ENCODE data around the gene NGRN. TPM values are rescaled to one million over a fixed set of nuclear protein-coding genes. Genes with fewer than 3 reads are reported as not detected.
"Not testable (repeated sequence)": the region's sequence is repeated elsewhere in the genome, so short reads cannot be mapped to it uniquely, and the experiment has no call there.

The NGRN gene
- total and polyA plus RNA-seq, 2 experiments from 2014 or later, result 88.9 to 131 TPM

DNA sequence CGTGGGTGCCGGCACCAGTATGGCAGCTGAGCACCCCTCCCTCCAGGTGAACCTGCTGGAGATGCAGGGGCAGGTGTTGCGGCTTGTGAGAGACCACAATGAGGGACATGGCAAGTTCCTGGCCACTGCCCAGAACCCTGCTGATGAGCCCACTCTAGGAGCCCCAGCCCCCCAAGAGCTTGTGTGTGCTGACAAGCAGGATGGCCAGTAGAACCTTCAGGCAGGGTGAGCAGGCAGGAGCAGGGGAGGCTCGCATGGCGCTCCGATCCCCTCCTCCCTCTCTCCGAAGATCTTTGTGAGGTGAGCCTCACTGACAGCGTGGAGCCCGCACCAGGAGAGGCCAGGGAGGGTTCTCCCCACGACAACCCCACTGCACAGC is 29.8 kb downstream of the NGRN start (continued):
- TF ChIP-seq, protein P1, sequence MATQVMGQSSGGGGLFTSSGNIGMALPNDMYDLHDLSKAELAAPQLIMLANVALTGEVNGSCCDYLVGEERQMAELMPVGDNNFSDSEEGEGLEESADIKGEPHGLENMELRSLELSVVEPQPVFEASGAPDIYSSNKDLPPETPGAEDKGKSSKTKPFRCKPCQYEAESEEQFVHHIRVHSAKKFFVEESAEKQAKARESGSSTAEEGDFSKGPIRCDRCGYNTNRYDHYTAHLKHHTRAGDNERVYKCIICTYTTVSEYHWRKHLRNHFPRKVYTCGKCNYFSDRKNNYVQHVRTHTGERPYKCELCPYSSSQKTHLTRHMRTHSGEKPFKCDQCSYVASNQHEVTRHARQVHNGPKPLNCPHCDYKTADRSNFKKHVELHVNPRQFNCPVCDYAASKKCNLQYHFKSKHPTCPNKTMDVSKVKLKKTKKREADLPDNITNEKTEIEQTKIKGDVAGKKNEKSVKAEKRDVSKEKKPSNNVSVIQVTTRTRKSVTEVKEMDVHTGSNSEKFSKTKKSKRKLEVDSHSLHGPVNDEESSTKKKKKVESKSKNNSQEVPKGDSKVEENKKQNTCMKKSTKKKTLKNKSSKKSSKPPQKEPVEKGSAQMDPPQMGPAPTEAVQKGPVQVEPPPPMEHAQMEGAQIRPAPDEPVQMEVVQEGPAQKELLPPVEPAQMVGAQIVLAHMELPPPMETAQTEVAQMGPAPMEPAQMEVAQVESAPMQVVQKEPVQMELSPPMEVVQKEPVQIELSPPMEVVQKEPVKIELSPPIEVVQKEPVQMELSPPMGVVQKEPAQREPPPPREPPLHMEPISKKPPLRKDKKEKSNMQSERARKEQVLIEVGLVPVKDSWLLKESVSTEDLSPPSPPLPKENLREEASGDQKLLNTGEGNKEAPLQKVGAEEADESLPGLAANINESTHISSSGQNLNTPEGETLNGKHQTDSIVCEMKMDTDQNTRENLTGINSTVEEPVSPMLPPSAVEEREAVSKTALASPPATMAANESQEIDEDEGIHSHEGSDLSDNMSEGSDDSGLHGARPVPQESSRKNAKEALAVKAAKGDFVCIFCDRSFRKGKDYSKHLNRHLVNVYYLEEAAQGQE (IDR thresholded peaks at IDR 0.05; ENCODE audit: unreplicated experiment), result no peak
- TF ChIP-seq JUNB (IDR thresholded peaks at IDR 0.05; ENCODE audit: unreplicated experiment), result no peak
- TF ChIP-seq, protein P2, sequence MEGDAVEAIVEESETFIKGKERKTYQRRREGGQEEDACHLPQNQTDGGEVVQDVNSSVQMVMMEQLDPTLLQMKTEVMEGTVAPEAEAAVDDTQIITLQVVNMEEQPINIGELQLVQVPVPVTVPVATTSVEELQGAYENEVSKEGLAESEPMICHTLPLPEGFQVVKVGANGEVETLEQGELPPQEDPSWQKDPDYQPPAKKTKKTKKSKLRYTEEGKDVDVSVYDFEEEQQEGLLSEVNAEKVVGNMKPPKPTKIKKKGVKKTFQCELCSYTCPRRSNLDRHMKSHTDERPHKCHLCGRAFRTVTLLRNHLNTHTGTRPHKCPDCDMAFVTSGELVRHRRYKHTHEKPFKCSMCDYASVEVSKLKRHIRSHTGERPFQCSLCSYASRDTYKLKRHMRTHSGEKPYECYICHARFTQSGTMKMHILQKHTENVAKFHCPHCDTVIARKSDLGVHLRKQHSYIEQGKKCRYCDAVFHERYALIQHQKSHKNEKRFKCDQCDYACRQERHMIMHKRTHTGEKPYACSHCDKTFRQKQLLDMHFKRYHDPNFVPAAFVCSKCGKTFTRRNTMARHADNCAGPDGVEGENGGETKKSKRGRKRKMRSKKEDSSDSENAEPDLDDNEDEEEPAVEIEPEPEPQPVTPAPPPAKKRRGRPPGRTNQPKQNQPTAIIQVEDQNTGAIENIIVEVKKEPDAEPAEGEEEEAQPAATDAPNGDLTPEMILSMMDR (conservative IDR thresholded peaks at IDR 0.05; ENCODE audit: low read depth in 2 of 2), result no peak
- TF ChIP-seq EZH2 (IDR thresholded peaks at IDR 0.05; ENCODE audit: low read depth, unreplicated experiment), result no peak
- no peak for TF ChIP-seq STAT1 (IDR thresholded peaks at IDR 0.05; ENCODE audit: unreplicated experiment)

DNA sequence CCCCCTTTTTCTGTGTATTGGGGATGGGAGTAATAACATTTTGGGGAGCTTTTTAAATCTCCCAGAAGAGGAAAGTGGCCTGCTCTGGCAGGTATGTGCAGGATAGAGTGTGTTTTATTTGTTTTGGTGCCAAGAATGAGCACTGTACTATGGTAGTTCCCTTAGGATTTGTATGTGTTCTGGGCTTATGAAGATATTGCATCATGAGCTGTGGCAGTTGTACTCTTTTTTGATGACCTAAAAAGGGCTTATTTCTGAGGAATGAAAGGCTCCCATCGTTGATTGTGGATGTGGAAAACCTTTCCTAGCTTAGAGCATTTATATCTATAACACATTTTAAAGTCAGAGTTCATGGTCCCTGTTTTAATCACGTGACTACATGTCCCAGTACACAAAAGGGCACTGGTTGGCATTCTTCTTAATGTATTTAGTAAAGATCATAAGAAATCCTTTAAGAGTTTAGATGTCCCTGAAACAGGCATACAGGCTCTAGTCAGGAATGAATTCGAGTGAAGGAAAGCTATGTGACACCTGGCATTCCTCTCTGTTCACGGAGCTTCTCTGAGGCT is 30.9 kb downstream of the NGRN start:
- Mint-ChIP-seq H3K4me1 (peaks cover 39% of the 10 kb centered on the region), H3K27me3 (ENCODE audit: insufficient read depth, low read depth, poor library complexity) (peaks cover 12% of the 10 kb centered on the region)
- H3K9me2 ChIP-seq (ENCODE audit: insufficient read depth); H3K9me3 Mint-ChIP-seq; H3K4me3 Mint-ChIP-seq; H4K20me1 ChIP-seq (replicated peaks; ENCODE audit: insufficient read depth); ATAC-seq; H3K4me2 ChIP-seq; H3K27ac Mint-ChIP-seq; H3K79me2 ChIP-seq (replicated peaks; ENCODE audit: insufficient read depth); H3K36me3 Mint-ChIP-seq (ENCODE audit: low read depth); H3K4me3 ChIP-seq; H3F3A ChIP-seq (replicated peaks; ENCODE audit: low read depth); H3K4me1 ChIP-seq (ENCODE audit: insufficient read depth); H2AFZ ChIP-seq; DNase-seq (ENCODE audit: low spot score); H3K27me3 ChIP-seq (ENCODE audit: insufficient read depth); H3K27ac ChIP-seq (ENCODE audit: low read depth); H3K36me3 ChIP-seq (ENCODE audit: insufficient read depth): not testable (repeated sequence)

DNA sequence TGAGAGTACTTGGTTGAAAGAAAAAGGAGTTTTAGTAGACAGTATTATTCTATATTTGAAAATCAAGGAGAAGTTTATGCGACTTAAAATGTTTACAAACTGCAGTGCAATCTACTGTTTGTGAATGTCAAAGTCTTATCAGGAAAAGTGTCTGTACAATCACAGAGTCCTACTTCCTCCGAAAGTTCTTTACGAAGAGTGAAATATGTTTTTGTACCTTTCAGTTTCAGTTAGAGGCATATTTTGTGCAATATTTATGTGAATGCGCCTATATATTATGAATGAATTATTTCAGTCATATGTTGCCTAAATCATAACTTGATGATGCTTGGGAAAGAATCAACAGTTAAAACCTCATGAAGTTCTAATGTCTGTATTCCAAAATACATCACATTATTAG is 31.5 kb downstream of the NGRN start:
- H3K27ac Mint-ChIP-seq, result no peak overlapping the region
- Histone ChIP-seq H3K79me2 (replicated peaks; ENCODE audit: insufficient read depth) (no peaks in the 10 kb centered on the region), H3K9me2 (ENCODE audit: insufficient read depth) (no peaks in the 10 kb centered on the region), H3K4me1 (ENCODE audit: insufficient read depth) (peaks cover 10% of the 10 kb centered on the region), H3K36me3 (ENCODE audit: insufficient read depth) (no peaks in the 10 kb centered on the region), H2AFZ (no peak overlapping the region), H3K27me3 (ENCODE audit: insufficient read depth) (no peaks in the 10 kb centered on the region), H3K27ac (ENCODE audit: low read depth) (no peak overlapping the region), H3K4me3 (no peak overlapping the region), H3F3A (replicated peaks; ENCODE audit: low read depth) (0 out of 2 replicates have a peak, but pooled peaks cover 2% of the 10 kb centered on the region), H4K20me1 (replicated peaks; ENCODE audit: insufficient read depth) (no peaks in the 10 kb centered on the region), H3K4me2 (no peak overlapping the region)
- H3K4me1 Mint-ChIP-seq, result peaks cover 41% of the 10 kb centered on the region
- no peaks in the 10 kb centered on the region for H3K9me3 Mint-ChIP-seq
- H3K27me3 Mint-ChIP-seq (ENCODE audit: insufficient read depth, low read depth, poor library complexity), result peaks cover 12% of the 10 kb centered on the region
- H3K4me3 Mint-ChIP-seq, result no peak overlapping the region
- no peak for DNase-seq (ENCODE audit: low spot score)
- H3K36me3 Mint-ChIP-seq (ENCODE audit: low read depth), result no peaks in the 10 kb centered on the region
- ATAC-seq, result no peak
- TF ChIP-seq EZH2 (IDR thresholded peaks at IDR 0.05; ENCODE audit: low read depth, unreplicated experiment) (no peak), POLR2AphosphoS5 (IDR thresholded peaks at IDR 0.05; ENCODE audit: low read depth) (no peak), ZNF114 (CRISPR knock-in tag; IDR thresholded peaks at IDR 0.05) (no peak), EZH2phosphoT487 (IDR thresholded peaks at IDR 0.05; ENCODE audit: unreplicated experiment) (no peak), NANOG (IDR thresholded peaks at IDR 0.05; ENCODE audit: borderline replicate concordance) (no peak), JUNB (IDR thresholded peaks at IDR 0.05; ENCODE audit: unreplicated experiment) (no peak), STAT1 (IDR thresholded peaks at IDR 0.05; ENCODE audit: unreplicated experiment) (no peak)
- TF ChIP-seq, protein P1 (IDR thresholded peaks at IDR 0.05; ENCODE audit: unreplicated experiment), result no peak
- TF ChIP-seq, protein P2 (conservative IDR thresholded peaks at IDR 0.05; ENCODE audit: low read depth in 2 of 2), result no peak
